Fibroblast of villous mesenchyme (primary cell): ENCODE results near the gene HOXB13. TPM values are rescaled to one million over a fixed set of nuclear protein-coding genes. Genes with fewer than 3 reads are reported as not detected.

Source experiments
- DNase-seq: peaks from one replicate; pipeline ENCODE4 v3.0.0-alpha.2; 2010; ENCODE audit warnings: low read depth
- H3K4me3 ChIP-seq: 2 replicates; pipeline ENCODE4 v1.5.1; 2011; ENCODE audit warnings: low read depth, mild to moderate bottlenecking, low read length
- CTCF ChIP-seq: IDR thresholded peaks from 2 replicates; pipeline ENCODE4 v1.5.1; 2012; ENCODE audit warnings: low read depth, mild to moderate bottlenecking, low read length; ENCODE audit not compliant: insufficient read depth
- total RNA-seq: library from RNA; depleted of rRNA; stranded (reverse); fragments of >200 nt; gene quantifications from 2 replicates; pipeline ENCODE4 v1.2.3, GENCODE V29; 2012

HOXB13 gene
- total RNA-seq, 1 donor: under 0.01 TPM

- no peak overlapping the region for H3K4me3 ChIP-seq
- DNase-seq: no peak
- no peak for TF ChIP-seq CTCF
These were observed 25.4 kb upstream of the HOXB13 start for GRCh38 chr17:48753794-48754499.

DNA sequence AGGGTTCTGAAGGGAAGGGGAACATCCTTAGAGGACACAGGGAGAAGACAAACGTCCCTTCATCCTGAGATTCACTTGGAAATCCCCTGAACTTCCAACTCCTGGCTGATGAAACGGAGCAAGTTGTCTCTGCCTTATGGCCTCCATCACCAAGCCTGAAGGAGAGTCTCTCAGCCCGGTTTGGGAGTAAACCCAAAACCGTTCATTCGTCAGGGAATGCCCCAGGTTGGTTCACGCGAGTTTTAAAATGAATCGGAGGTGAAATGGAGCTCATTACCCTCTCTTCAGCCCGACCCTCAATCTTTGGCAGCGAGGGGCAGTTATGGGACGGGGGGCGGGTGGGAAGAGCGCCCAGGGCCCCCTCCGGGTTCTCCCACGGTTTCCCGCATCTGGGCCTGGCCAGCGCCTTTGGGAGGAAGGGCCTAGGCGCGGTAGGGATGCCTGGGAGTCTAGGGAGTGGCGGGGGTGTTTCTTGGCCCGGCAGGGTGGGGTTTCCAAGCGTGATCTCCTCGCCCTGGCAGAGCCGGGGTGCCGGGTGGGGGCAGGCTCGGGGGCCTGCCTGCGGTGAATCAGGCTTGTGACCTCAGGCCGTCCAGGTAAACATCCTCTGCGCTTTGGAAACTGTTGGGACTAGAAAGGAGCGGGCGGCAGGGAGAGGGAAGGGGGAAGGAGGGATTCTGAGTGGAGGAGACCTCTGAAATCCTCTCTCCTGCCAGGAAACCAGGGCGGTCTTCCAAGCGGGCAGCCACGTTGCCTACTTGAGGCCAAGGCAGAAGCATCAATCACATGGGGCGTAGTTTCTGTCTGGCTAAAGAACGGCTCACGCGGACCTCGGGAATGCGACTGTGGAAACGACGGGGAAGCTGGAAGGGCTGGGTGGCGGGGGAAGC is 24.1 kb upstream of the HOXB13 start:
- TF ChIP-seq CTCF: no peak
- no peak for DNase-seq
- no peak overlapping the region for H3K4me3 ChIP-seq

- no peak overlapping the region for H3K4me3 ChIP-seq
- no peak for TF ChIP-seq CTCF
- DNase-seq: no peak
These were observed 23.3 kb upstream of the HOXB13 start for GRCh38 chr17:48751733-48752398.

DNA sequence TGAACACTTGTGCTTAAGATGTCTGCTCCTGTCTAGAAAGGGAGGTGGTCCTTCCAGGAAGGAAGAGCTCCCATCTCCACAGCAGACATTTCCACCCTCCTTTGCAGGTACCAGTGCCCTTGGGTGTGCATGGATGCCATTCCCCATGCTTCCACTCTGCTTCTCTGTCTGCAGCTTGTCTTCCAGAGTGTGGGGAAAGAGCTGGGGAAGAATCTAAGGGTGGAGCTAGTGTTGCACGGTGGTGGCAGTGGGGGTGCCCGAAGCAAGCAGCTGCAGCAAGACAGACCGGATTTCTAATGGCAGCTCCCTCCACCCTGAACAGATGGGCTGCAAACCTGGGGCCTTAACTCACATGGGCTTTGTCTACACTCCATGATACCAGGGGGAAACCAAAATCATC is 22.6 kb upstream of the HOXB13 start:
- TF ChIP-seq CTCF: no peak
- no peak for DNase-seq
- H3K4me3 ChIP-seq: no peak overlapping the region

GRCh38 chr17:48749621-48750553 is 21.3 kb upstream of the HOXB13 start:
- DNase-seq: no peak
- TF ChIP-seq CTCF: no peak
- H3K4me3 ChIP-seq: no peak overlapping the region
